Ishikawa (cell line): ENCODE measurements around the gene GAS1.

Experiments used
- CEBPB ChIP-seq: IDR thresholded peaks from 2 replicates; pipeline ENCODE4 v1.6.1; 2012
- CREB1 ChIP-seq: IDR thresholded peaks from 2 replicates; pipeline ENCODE4 v1.6.1; 2012; ENCODE audit warnings: low read depth
- EGR1 ChIP-seq: IDR thresholded peaks from 2 replicates; pipeline ENCODE4 v1.6.1; 2012
- EP300 ChIP-seq: IDR thresholded peaks from 2 replicates; pipeline ENCODE4 v1.6.1; 2012; ENCODE audit warnings: borderline replicate concordance
- FOXM1 ChIP-seq: IDR thresholded peaks from 2 replicates; pipeline ENCODE4 v1.6.1; 2012; ENCODE audit warnings: low read depth, borderline replicate concordance
- REST ChIP-seq: IDR thresholded peaks from 2 replicates; pipeline ENCODE4 v1.6.1; 2012; ENCODE audit warnings: low read depth, mild to moderate bottlenecking

- TF ChIP-seq EGR1 (no peak), CEBPB (no peak), EP300 (no peak), CREB1 (no peak), FOXM1 (no peak), REST (no peak)
These were observed 18.5 kb upstream of the GAS1 start for GRCh38 chr9:86965636-86966395.
